ENCODE data around the gene SLC25A53. TPM values are rescaled to one million over a fixed set of nuclear protein-coding genes. Genes with fewer than 3 reads are reported as not detected.
A peak's percentile ranks its signal among the peaks of the same experiment; 100 is the strongest.
"Not testable (repeated sequence)": the region's sequence is repeated elsewhere in the genome, so short reads cannot be mapped to it uniquely, and the experiment has no call there.

The SLC25A53 gene
- total RNA-seq, 2 donors from 2014 or later = 6.1 to 7.7 TPM

- no peak for DNase-seq
- no peak for ATAC-seq
- intact Hi-C loops (cut with DNase I, micrococcal nuclease) = no loop called here
Measured at GRCh38 chrX:104085477-104085876, 71.3 kb downstream of the SLC25A53 start.

GRCh38 chrX:104084534-104085277 is 72.1 kb downstream of the SLC25A53 start:
- ATAC-seq = no peak

GRCh38 chrX:104084063-104084462 is 72.7 kb downstream of the SLC25A53 start:
- no peak for DNase-seq
- intact Hi-C loops (cut with DNase I, micrococcal nuclease) = no loop called here
- ATAC-seq = no peak

More at GRCh38 chrX:104084534-104085277, 72.1 kb downstream of the SLC25A53 start:
- intact Hi-C loops (cut with DNase I, micrococcal nuclease) = no loop called here
- no peak for DNase-seq

- ATAC-seq; intact Hi-C loops (cut with DNase I, micrococcal nuclease); DNase-seq: not testable (repeated sequence)
Measured at GRCh38 chrX:104077854-104078253, 79.0 kb downstream of the SLC25A53 start.

GRCh38 chrX:104075778-104076445 is 80.9 kb downstream of the SLC25A53 start, which contains the start of gene TMSB15C:
Gene TMSB15C (minus strand): TSS chrX:104076236.
- DNase-seq; intact Hi-C loops (cut with DNase I, micrococcal nuclease): not testable (repeated sequence)

GRCh38 chrX:104062636-104063035 is 94.2 kb downstream of the SLC25A53 start:
- ATAC-seq; intact Hi-C loops (cut with DNase I, micrococcal nuclease); DNase-seq: not testable (repeated sequence)

More at GRCh38 chrX:104075778-104076445, 80.9 kb downstream of the SLC25A53 start, which contains the start of gene TMSB15C:
- peak; percentile 88 for ATAC-seq

GRCh38 chrX:104054956-104055355 is 101.9 kb downstream of the SLC25A53 start:
- DNase-seq; intact Hi-C loops (cut with DNase I, micrococcal nuclease); ATAC-seq: not testable (repeated sequence)

Other genes starting within 250 kb of the SLC25A53 start
- 1 to 10 TPM in 1 of 2 donors, under 1 TPM in 1; 0.98 to 1.7 TPM for gene TMSB15B, start 194.4 kb downstream of the SLC25A53 start, total RNA-seq
- gene H2BW1, start 143.3 kb downstream of the SLC25A53 start, total RNA-seq = not detected
- not detected for gene H2BW2, start 117.1 kb downstream of the SLC25A53 start, total RNA-seq
- gene TMSB15C, start 80.8 kb downstream of the SLC25A53 start, total RNA-seq = 1 to 10 TPM in 1 of 2 donors, under 1 TPM in 1; 0.37 to 1.1 TPM
- under 1 TPM; 0.14 to 0.24 TPM for gene ZCCHC18, start 44.5 kb downstream of the SLC25A53 start, total RNA-seq
- 10 to 100 TPM; 26.0 to 26.1 TPM for gene FAM199X, start 9.4 kb upstream of the SLC25A53 start, total RNA-seq
- gene ESX1, start 97.9 kb upstream of the SLC25A53 start, total RNA-seq = not detected

Data from left colon (tissue), 2 donors.